ENCODE measurements around the gene OTOF. TPM values are rescaled to one million over a fixed set of nuclear protein-coding genes. Genes with fewer than 3 reads are reported as not detected.
A peak's percentile ranks its signal among the peaks of the same experiment; 100 is the strongest.

Gene OTOF
- total and polyA plus RNA-seq, 2 of the 13 experiments (the other 11 are each of a cell fraction or from before 2014, with no cell fraction given): 0.04 TPM; not detected in 1

DNA sequence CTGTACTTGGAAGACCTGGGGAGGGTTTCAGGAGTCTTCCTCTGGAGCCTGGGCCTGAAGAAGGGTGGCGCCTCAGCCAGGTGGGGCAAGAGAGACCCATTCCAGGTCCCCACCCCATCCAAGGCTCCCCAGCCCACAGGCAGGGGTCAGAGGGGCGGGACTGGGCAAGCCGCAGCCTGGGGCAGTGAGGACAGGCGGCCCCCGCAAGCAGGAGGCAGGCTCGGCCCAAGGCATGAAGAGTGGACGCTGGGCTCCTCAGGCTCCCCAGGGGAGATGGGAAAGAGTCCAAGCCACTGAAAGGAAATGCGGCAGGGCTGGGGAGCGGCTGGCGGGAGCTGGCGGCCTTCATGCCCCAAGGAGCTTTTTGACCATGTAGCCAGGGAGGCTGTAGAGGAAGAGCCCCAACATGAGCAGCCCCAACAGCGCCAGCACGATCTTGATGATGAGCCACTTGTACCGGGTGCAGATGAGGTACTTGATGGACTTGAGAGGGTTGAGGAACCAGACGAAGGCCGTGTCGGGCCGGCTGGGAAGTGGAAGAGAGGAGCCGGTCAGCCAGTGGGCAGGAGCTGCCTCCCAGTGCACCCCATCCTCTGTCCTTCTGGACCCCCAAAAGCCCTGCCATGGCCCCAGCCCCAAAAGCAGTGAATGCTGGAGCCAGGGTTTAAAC is 20.1 kb downstream of the OTOF start (continued):
- TF ChIP-seq, protein P1, sequence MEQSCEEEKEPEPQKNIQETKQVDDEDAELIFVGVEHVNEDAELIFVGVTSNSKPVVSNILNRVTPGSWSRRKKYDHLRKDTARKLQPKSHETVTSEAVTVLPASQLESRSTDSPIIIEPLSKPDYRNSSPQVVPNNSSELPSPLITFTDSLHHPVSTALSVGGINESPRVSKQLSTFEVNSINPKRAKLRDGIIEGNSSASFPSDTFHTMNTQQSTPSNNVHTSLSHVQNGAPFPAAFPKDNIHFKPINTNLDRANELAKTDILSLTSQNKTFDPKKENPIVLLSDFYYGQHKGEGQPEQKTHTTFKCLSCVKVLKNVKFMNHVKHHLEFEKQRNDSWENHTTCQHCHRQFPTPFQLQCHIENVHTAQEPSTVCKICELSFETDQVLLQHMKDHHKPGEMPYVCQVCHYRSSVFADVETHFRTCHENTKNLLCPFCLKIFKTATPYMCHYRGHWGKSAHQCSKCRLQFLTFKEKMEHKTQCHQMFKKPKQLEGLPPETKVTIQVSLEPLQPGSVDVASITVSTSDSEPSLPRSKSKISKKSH (CRISPR knock-in tag; IDR thresholded peaks at IDR 0.05; ENCODE audit: borderline replicate concordance): no peak
- TF ChIP-seq NFE2L2 (IDR thresholded peaks at IDR 0.05; ENCODE audit: low read length): no peak
- TF ChIP-seq FOXC1 (CRISPR knock-in tag; IDR thresholded peaks at IDR 0.05; ENCODE audit: borderline replicate concordance): no peak
- TF ChIP-seq, protein P2, sequence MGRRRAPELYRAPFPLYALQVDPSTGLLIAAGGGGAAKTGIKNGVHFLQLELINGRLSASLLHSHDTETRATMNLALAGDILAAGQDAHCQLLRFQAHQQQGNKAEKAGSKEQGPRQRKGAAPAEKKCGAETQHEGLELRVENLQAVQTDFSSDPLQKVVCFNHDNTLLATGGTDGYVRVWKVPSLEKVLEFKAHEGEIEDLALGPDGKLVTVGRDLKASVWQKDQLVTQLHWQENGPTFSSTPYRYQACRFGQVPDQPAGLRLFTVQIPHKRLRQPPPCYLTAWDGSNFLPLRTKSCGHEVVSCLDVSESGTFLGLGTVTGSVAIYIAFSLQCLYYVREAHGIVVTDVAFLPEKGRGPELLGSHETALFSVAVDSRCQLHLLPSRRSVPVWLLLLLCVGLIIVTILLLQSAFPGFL (CRISPR knock-in tag; IDR thresholded peaks at IDR 0.05): no peak
- no peak for TF ChIP-seq SMARCE1 (IDR thresholded peaks at IDR 0.05; ENCODE audit: borderline replicate concordance)
- TF ChIP-seq KAT7 (CRISPR knock-in tag; IDR thresholded peaks at IDR 0.05; ENCODE audit: borderline replicate concordance): no peak
- TF ChIP-seq KDM3A (CRISPR knock-in tag; IDR thresholded peaks at IDR 0.05; ENCODE audit: low read depth): no peak
- TF ChIP-seq GTF3A (CRISPR knock-in tag; conservative IDR thresholded peaks at IDR 0.05): no peak
- no peak for TF ChIP-seq SRSF4 (IDR thresholded peaks at IDR 0.05; ENCODE audit: low read depth, low read length, poor library complexity, severe bottlenecking)
- no peak for TF ChIP-seq SSRP1 (CRISPR knock-in tag; IDR thresholded peaks at IDR 0.05)
- no peak for TF ChIP-seq CCDC6 (CRISPR knock-in tag; IDR thresholded peaks at IDR 0.05)
- no peak for TF ChIP-seq SP4 (CRISPR knock-in tag; IDR thresholded peaks at IDR 0.05)
- TF ChIP-seq ZFP36L1 (CRISPR knock-in tag; IDR thresholded peaks at IDR 0.05): no peak
- no peak for TF ChIP-seq SMAD1 (CRISPR knock-in tag; IDR thresholded peaks at IDR 0.05; ENCODE audit: borderline replicate concordance, low read depth)
- TF ChIP-seq, protein P3, sequence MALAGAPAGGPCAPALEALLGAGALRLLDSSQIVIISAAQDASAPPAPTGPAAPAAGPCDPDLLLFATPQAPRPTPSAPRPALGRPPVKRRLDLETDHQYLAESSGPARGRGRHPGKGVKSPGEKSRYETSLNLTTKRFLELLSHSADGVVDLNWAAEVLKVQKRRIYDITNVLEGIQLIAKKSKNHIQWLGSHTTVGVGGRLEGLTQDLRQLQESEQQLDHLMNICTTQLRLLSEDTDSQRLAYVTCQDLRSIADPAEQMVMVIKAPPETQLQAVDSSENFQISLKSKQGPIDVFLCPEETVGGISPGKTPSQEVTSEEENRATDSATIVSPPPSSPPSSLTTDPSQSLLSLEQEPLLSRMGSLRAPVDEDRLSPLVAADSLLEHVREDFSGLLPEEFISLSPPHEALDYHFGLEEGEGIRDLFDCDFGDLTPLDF (CRISPR knock-in tag; IDR thresholded peaks at IDR 0.05): no peak
- TF ChIP-seq, protein P4, sequence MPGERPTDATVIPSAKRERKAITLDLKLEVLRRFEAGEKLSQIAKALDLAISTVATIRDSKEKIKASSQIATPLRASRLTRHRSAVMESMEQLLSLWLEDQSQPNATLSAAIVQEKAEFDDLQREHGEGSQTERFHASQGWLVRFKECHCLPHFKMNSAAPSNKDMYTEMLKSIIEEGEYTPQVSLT (CRISPR knock-in tag; IDR thresholded peaks at IDR 0.05; ENCODE audit: borderline replicate concordance, low read depth): no peak
- TF ChIP-seq, protein P5, sequence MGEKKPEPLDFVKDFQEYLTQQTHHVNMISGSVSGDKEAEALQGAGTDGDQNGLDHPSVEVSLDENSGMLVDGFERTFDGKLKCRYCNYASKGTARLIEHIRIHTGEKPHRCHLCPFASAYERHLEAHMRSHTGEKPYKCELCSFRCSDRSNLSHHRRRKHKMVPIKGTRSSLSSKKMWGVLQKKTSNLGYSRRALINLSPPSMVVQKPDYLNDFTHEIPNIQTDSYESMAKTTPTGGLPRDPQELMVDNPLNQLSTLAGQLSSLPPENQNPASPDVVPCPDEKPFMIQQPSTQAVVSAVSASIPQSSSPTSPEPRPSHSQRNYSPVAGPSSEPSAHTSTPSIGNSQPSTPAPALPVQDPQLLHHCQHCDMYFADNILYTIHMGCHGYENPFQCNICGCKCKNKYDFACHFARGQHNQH (CRISPR knock-in tag; IDR thresholded peaks at IDR 0.05): no peak
- no peak for TF ChIP-seq NFIB (CRISPR knock-in tag; IDR thresholded peaks at IDR 0.05; ENCODE audit: borderline replicate concordance)
- TF ChIP-seq, protein P6, sequence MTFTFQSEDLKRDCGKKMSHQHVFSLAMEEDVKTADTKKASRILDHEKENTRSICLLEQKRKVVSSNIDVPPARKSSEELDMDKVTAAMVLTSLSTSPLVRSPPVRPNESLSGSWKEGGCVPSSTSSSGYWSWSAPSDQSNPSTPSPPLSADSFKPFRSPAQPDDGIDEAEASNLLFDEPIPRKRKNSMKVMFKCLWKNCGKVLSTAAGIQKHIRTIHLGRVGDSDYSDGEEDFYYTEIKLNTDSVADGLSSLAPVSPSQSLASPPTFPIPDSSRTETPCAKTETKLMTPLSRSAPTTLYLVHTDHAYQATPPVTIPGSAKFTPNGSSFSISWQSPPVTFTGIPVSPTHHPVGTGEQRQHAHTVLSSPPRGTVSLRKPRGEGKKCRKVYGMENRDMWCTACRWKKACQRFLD (CRISPR knock-in tag; IDR thresholded peaks at IDR 0.05; ENCODE audit: borderline replicate concordance): no peak; the same call in 1 of the 2 replicates
- no peak for TF ChIP-seq ZNF138 (CRISPR knock-in tag; IDR thresholded peaks at IDR 0.05; ENCODE audit: low read depth)
- no peak for TF ChIP-seq FOSL2 (CRISPR knock-in tag; IDR thresholded peaks at IDR 0.05)
- 0 out of 2 replicates have a peak, but pooled peaks have one; percentile 5 for TF ChIP-seq POGZ (CRISPR knock-in tag; IDR thresholded peaks at IDR 0.05)
- no peak for TF ChIP-seq NFE2 (CRISPR knock-in tag; IDR thresholded peaks at IDR 0.05)
- TF ChIP-seq NCOA5 (CRISPR knock-in tag; IDR thresholded peaks at IDR 0.05): no peak
- TF ChIP-seq SAFB2 (CRISPR knock-in tag; IDR thresholded peaks at IDR 0.05; ENCODE audit: borderline replicate concordance, low read depth): no peak

Data from HepG2 (cell line).